Measurements from ENCODE around the gene GPR63.

GPR63 gene

DNA sequence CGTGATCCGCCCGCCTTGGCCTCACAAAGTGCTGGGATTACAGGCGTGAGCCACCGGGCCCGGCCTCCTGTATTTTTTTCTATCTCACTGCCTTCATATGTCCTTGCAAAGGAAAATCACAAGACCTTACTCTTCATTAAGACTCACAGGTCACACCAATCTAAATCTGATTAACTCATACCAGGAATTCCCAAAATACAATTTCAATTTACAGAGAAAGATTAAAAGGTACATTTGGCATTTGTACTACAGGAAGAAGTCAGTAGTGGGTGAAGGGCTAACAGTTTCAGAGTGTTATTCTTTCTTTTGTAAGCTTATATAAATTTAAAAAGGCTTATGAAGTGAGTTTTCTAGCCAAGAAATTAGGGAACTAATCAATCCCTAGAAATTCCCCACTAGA, 87.4 kb downstream of the GPR63 start:
- no peak for DNase-seq

All from NCI-H2171 (cell line).